Immature natural killer cell (primary cell): ENCODE measurements around the gene OSMR. TPM values are rescaled to one million over a fixed set of nuclear protein-coding genes. Genes with fewer than 3 reads are reported as not detected.

Experiments used
- DNase-seq, 3 donors: peaks; one replicate each; pipeline ENCODE4 v3.0.0; 2022; ENCODE audit warnings: mixed read lengths in 1 of 3
- H3K27ac Mint-ChIP-seq, 6 donors: one replicate each; pipeline ENCODE4 v1.8.0; 2020; ENCODE audit warnings: mixed read lengths in 6 of 6, mild to moderate bottlenecking in 5 of 6, inconsistent platforms in 4 of 6, moderate library complexity in 3 of 6
- H3K27me3 Mint-ChIP-seq, 3 donors: one replicate each; pipeline ENCODE4 v1.8.0; 2020 to 2021; ENCODE audit warnings: low read depth in 3 of 3, mild to moderate bottlenecking in 3 of 3, mixed read lengths in 3 of 3, moderate library complexity in 3 of 3, inconsistent platforms in 1 of 3
- H3K36me3 Mint-ChIP-seq, 3 donors: one replicate each; pipeline ENCODE4 v1.8.0; 2020; ENCODE audit warnings: mixed read lengths in 3 of 3, inconsistent platforms in 2 of 3, mild to moderate bottlenecking in 2 of 3
- H3K4me1 Mint-ChIP-seq, 2 donors: one replicate each; pipeline ENCODE4 v1.8.0; 2020; ENCODE audit warnings: inconsistent platforms in 2 of 2, mild to moderate bottlenecking in 2 of 2, mixed read lengths in 2 of 2, moderate library complexity in 1 of 2
- H3K4me3 Mint-ChIP-seq, 5 donors: one replicate each; pipeline ENCODE4 v1.8.0; 2020; ENCODE audit warnings: mild to moderate bottlenecking in 5 of 5, mixed read lengths in 5 of 5, inconsistent platforms in 3 of 5, moderate library complexity in 3 of 5
- H3K9me3 Mint-ChIP-seq, 6 donors: one replicate each; pipeline ENCODE4 v1.8.0; 2020; ENCODE audit warnings: mild to moderate bottlenecking in 6 of 6, mixed read lengths in 6 of 6, inconsistent platforms in 4 of 6, moderate library complexity in 3 of 6
- polyA plus RNA-seq, 3 donors: library from polyadenylated mRNA; unstranded; fragments of 300-500 nt; fragmentation: Illumina TruSeq; gene quantifications; one replicate each; pipeline ENCODE4 v1.2.3, GENCODE V29; 2021

OSMR gene
- polyA plus RNA-seq, 3 donors from 2014 or later, result 0.20 TPM; not detected in 2

DNA sequence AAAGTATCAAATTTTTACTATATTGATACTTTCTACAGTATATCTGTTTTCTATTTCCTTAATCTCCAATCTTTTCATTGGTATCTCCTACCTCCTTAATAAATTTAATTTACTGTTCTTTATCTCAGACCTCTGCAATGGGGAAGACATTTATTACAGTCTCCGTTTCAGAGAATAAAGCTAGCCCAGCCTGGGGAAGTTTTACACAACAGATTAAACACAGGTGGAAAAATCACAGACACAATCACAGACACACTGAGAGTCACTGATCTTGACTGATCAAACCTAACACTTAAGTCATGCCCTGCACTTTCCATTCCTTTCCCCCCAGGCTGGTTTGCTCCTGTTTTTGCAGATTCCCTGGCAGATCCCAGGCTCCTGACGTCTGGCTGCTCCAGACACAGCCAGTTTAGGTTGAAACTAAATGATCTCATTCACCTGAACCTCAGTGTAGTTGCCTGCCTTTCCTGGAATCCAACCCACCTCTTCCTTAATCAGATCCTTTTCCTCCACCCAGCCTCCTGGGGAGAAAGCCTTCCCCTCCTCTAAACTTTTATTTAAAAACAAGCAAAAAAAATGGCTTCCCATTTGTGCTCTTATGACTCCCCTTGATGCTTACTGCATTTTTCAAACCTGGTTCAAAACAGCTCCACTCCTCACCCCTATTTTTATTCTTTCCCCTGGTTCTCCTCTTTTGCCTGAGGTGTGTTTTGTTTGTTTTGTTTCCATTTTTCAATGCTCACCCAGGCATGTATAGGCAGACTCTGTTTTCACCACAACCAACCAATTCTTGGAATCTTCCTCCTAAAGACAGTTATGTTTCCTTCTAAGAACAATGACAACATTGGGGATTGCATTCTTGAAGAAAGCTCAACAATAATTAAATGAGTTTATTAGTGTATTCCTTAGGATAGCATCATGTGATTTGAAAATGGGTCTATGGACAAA is 29.5 kb upstream of the OSMR start:
- Mint-ChIP-seq H3K4me3 (no peak overlapping the region), H3K27me3 (peaks cover 2 to 17% (median 11%) of the 10 kb centered on the region in 3 donors), H3K36me3 (no peaks in the 10 kb centered on the region), H3K27ac (no peak overlapping the region), H3K9me3 (peaks cover 0 to 3% (median 0%) of the 10 kb centered on the region in 6 donors), H3K4me1 (no peaks in the 10 kb centered on the region)
- no peak for DNase-seq

DNA sequence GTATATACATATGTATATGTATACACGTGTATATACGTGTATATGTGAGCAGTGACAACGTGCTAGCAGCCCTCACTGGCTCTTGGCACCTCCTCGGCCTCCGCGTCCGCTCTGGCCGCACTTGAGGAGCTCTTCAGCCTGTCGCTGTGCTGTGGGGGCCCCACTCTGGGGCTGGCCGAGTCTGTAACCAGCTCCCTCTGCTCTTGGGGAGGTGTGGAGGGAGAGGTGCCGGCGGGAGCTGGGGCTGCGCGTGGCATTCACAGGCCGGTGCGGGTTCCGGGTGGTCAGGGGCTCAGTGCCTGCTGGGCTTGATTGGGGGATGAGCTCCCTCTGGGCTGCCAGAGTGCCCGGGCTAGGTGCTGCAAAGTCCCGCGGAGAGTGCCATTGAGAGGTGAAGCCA is 24.1 kb upstream of the OSMR start:
- no peaks in the 10 kb centered on the region for H3K36me3 Mint-ChIP-seq
- H3K4me3 Mint-ChIP-seq, result no peak overlapping the region
- peaks cover 0 to 3% (median 0%) of the 10 kb centered on the region in 6 donors for H3K9me3 Mint-ChIP-seq
- no peak for DNase-seq
- no peaks in the 10 kb centered on the region for H3K4me1 Mint-ChIP-seq
- H3K27ac Mint-ChIP-seq, result no peak overlapping the region
- H3K27me3 Mint-ChIP-seq, result peaks cover 2 to 9% (median 2%) of the 10 kb centered on the region in 3 donors

DNA sequence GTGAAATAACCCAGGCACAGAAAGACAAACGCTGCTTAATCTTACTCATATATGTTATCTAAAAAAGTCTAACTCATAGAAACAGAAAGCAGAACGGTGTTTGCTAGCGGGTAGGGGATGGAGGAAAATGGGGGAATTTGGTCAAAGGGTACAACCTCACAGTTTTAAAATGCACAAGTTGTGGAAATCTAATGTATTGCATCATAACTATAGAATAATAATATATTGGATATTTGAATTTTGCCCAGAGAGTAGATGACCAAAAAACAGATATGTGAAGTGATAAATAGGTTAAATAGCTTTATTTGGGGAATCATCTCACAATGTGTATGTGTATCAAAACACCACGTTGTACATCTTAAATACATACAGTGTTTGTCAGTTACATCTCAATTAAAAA is 22.3 kb upstream of the OSMR start:
- no peak overlapping the region for H3K27ac Mint-ChIP-seq
- no peak overlapping the region for H3K4me3 Mint-ChIP-seq
- peaks cover 0 to 3% (median 0%) of the 10 kb centered on the region in 6 donors for H3K9me3 Mint-ChIP-seq
- no peak for DNase-seq
- H3K27me3 Mint-ChIP-seq, result peaks cover 2 to 6% (median 5%) of the 10 kb centered on the region in 3 donors
- H3K36me3 Mint-ChIP-seq, result no peaks in the 10 kb centered on the region
- no peaks in the 10 kb centered on the region for H3K4me1 Mint-ChIP-seq

DNA sequence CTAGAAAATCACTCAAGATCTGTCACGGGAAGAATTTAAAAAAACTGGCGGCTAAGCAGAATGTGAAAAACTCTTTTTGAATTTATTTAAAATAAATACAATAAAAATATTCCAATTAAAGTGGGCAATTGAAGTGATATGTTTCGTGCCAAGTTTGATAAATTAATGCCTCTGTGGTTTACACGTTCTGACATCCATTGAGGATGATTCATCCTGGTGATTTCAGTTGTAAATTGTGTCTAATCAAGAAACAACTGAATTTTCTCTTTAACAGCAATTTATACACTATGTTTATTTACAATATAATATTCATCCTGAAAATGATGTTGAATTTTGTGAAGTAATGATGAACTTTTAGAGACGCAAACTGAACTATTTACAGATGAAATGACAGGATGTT is 21.0 kb upstream of the OSMR start:
- H3K9me3 Mint-ChIP-seq, result peaks cover 0 to 2% (median 0%) of the 10 kb centered on the region in 6 donors
- no peak for DNase-seq
- H3K27me3 Mint-ChIP-seq, result peaks cover 3 to 6% (median 5%) of the 10 kb centered on the region in 3 donors
- no peak overlapping the region for H3K27ac Mint-ChIP-seq
- no peak overlapping the region for H3K4me3 Mint-ChIP-seq
- H3K36me3 Mint-ChIP-seq, result no peaks in the 10 kb centered on the region
- H3K4me1 Mint-ChIP-seq, result no peaks in the 10 kb centered on the region

DNA sequence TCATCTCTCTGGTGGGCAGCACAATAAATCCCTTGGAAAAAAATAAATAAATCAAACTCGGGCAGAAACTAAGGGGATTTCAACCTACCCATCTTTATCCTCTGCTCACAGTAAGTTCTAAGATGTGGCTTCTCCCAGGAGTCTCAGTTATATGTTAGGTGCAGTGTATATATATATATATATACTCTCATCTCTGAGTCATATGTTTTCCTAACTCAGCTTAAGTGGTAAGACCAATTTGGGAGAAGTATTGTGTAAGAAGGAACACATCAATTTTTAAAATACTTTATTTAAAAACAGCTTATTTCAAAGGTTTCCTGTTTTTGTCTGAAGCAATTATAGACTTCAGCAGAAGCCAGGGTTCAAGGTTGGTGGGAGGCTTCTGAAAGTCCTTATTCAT is 20.3 kb upstream of the OSMR start:
- H3K36me3 Mint-ChIP-seq, result no peaks in the 10 kb centered on the region
- peaks cover 0 to 2% (median 0%) of the 10 kb centered on the region in 6 donors for H3K9me3 Mint-ChIP-seq
- no peak overlapping the region for H3K4me3 Mint-ChIP-seq
- H3K27me3 Mint-ChIP-seq, result peaks cover 2 to 6% (median 5%) of the 10 kb centered on the region in 3 donors
- H3K4me1 Mint-ChIP-seq, result no peaks in the 10 kb centered on the region
- no peak overlapping the region for H3K27ac Mint-ChIP-seq
- DNase-seq, result no peak

DNA sequence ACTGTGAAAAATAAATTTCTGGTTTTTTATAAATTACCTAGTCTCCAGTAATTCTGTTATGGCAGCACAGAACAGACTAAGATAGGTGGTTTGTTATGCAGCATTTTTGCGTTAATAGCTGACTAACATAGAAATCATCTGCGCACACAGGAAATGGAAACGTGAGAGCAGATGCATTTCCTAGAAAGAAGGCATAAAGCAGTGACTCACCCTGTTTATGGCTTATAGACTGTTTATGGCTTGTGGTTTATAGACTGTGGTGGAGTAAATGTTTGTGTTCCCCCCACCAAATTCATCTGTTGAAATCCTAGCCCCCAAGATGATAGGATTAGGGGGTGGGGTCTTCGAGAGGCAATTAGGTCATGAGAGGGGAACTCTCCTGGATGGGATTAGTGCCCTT is 18.3 kb upstream of the OSMR start:
- H3K36me3 Mint-ChIP-seq, result no peaks in the 10 kb centered on the region
- DNase-seq, result no peak
- H3K4me1 Mint-ChIP-seq, result no peaks in the 10 kb centered on the region
- no peak overlapping the region for H3K27ac Mint-ChIP-seq
- peaks cover 2 to 8% (median 6%) of the 10 kb centered on the region in 3 donors for H3K27me3 Mint-ChIP-seq
- H3K4me3 Mint-ChIP-seq, result no peak overlapping the region
- peaks cover 0 to 2% (median 0%) of the 10 kb centered on the region in 6 donors for H3K9me3 Mint-ChIP-seq

DNA sequence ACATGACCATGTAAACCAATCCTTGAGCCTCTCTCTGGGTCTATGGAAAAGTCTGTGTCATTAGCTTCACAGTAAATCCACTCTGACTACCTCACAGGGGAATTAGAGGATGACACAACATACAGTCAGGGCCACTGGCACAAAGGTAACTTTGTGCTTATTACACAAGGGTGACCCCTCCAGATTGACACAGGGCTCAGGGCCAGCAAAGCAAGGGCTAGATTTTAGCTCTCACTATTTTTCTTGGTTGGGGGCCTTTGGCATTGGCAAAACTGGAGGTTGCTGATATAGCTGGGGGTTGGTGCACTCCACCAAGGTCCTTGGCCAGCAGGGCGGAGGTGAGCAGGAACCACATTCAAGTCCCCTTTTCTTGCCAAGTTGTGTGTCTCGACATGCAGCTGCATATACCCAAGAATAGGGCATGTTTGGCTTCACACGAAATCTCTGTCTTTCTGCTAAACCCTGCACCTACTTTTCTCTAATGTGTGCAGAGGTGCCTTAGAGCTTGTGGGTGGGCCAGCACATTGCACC is 15.2 kb upstream of the OSMR start:
- no peak overlapping the region for H3K27ac Mint-ChIP-seq
- H3K27me3 Mint-ChIP-seq, result peaks cover 2 to 10% (median 8%) of the 10 kb centered on the region in 3 donors
- no peak for DNase-seq
- no peak overlapping the region for H3K4me3 Mint-ChIP-seq
- no peaks in the 10 kb centered on the region for H3K36me3 Mint-ChIP-seq
- no peaks in the 10 kb centered on the region for H3K9me3 Mint-ChIP-seq
- H3K4me1 Mint-ChIP-seq, result no peaks in the 10 kb centered on the region

DNA sequence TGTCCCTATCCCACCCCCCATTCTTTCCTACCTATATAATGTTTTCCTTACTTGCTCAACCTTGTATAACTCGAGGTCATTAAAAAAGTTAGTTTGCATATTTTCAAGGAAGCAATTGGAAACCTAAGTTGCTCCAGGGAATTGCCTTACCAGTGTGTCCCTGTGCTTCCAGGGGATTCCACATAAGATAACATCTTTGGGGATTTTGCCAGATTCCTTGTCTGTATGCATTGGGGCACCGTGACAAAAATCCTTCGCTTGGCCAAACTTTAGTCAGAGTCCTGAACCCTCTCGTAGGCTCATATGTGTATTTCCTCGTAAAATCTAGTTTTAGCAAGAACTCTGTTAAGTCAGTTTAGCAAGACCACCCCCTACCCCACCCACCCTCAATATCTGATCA is 14.7 kb upstream of the OSMR start:
- Mint-ChIP-seq H3K36me3 (no peaks in the 10 kb centered on the region), H3K27ac (no peak overlapping the region), H3K4me3 (no peak overlapping the region), H3K27me3 (peaks cover 2 to 11% (median 8%) of the 10 kb centered on the region in 3 donors), H3K9me3 (no peaks in the 10 kb centered on the region), H3K4me1 (no peaks in the 10 kb centered on the region)
- DNase-seq, result no peak

DNA sequence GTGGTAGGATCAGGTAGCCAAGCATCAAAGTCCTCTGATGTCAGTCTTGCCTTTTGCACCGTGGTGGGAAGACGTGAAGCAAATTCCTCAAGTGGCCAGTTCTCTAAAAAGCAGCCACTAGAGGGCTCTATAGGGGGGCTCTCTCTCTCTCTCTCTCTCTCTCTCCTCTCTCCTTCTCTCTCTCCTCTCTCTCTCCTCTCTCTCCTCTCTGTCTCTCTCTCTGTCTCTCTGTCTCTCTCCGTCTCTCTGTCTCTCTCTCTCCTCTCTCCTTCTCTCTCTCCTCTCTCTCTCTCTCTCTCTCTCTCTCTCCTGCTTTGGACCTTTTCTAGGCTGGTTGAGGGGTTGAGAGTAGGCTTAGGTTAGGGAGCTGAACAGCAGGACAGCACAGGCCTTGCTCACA is 13.9 kb upstream of the OSMR start:
- H3K36me3 Mint-ChIP-seq, result no peaks in the 10 kb centered on the region
- peaks cover 2 to 8% (median 7%) of the 10 kb centered on the region in 3 donors for H3K27me3 Mint-ChIP-seq
- H3K4me3 Mint-ChIP-seq, result no peak overlapping the region
- no peak for DNase-seq
- H3K27ac Mint-ChIP-seq, result no peak overlapping the region
- no peaks in the 10 kb centered on the region for H3K9me3 Mint-ChIP-seq
- H3K4me1 Mint-ChIP-seq, result no peaks in the 10 kb centered on the region

DNA sequence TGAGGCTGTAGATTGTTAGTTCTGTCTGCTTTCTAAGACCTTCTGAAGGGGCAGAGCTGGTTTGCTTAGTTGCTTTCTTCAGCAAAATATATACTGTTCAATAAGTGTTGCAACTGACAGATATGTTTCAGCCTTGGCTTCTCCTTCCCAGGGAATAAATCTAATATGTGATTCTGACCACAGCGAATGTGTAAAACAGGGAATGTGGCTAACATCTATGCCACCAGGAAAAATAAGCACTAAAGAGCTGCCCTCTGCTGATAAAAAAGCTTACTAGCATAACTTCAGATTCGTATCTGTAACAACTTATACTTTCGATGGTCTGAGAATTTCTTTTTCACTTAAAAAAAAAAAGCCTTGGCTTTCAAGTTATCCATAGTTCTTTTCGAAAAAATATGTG is 13.0 kb upstream of the OSMR start:
- Mint-ChIP-seq H3K27ac (no peak overlapping the region), H3K9me3 (no peaks in the 10 kb centered on the region), H3K27me3 (peaks cover 2 to 11% (median 8%) of the 10 kb centered on the region in 3 donors), H3K4me1 (no peaks in the 10 kb centered on the region), H3K4me3 (no peak overlapping the region), H3K36me3 (no peaks in the 10 kb centered on the region)
- no peak for DNase-seq

DNA sequence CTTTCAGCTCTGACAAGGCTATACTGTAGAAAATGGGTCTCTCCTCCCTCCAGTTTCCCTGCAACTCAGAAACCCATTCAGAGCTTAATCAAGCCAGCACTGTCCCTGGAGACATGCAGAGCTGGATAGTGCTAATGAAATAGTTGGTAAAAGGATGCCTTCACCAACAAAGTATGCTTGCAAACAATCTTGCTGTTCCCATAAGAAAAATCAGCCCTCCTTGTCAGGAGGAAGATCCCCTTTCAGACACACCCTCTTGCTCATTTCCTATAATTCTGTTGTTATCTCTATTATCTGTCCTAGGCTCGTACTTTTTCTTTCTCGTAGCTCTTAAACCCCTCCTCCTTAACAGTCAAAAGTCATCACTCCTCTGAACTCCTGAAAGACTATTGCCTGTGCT is 9.9 kb upstream of the OSMR start:
- H3K36me3 Mint-ChIP-seq, result no peaks in the 10 kb centered on the region
- no peak for DNase-seq
- no peaks in the 10 kb centered on the region for H3K9me3 Mint-ChIP-seq
- H3K27ac Mint-ChIP-seq, result no peak overlapping the region
- no peak overlapping the region for H3K4me3 Mint-ChIP-seq
- H3K27me3 Mint-ChIP-seq, result peaks cover 4 to 15% (median 6%) of the 10 kb centered on the region in 3 donors
- no peaks in the 10 kb centered on the region for H3K4me1 Mint-ChIP-seq

DNA sequence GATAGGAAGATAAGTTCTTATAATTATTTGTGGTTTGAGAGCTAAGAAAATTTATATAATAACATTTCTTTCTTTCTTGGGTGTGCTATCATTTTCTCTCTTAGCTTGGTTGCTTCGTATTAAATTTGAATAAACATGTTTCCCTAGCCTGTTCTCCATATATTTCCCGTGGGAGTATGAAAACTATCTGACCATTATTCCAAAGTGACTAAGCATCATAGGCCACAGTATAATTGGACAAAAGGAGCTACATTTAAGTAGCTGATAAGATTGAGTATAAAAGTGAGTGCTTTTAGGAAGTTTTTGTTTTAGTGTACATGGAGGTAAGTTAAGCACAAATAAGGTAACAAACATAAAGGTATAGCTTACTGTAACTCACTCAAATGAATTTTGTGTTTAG is 8.4 kb upstream of the OSMR start:
- Mint-ChIP-seq H3K9me3 (peaks cover 0 to 2% (median 0%) of the 10 kb centered on the region in 6 donors), H3K4me1 (no peaks in the 10 kb centered on the region), H3K27me3 (peaks cover 2 to 12% (median 4%) of the 10 kb centered on the region in 3 donors), H3K4me3 (no peak overlapping the region), H3K27ac (no peak overlapping the region), H3K36me3 (no peaks in the 10 kb centered on the region)
- DNase-seq, result no peak

DNA sequence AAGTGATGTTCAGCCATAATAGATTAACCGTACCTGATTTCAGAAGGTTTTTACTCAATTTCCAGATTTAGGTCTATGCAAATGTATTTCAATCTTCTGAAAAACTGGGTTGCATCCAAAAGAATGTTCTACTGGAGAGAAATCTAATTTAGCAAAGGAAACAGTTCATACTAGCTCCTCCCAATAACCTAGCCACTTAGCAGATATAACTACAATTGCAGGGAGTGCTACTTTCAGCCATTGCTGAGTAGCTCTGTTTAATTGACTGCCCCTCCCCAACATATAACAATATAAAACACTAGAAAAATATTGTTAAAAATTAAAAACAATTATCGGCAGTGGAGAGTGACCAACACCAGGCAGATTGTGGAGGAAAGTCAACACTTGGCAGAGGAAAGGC is 7.9 kb upstream of the OSMR start:
- H3K4me1 Mint-ChIP-seq, result no peaks in the 10 kb centered on the region
- DNase-seq, result no peak
- H3K4me3 Mint-ChIP-seq, result no peak overlapping the region
- H3K27me3 Mint-ChIP-seq, result peaks cover 0 to 12% (median 2%) of the 10 kb centered on the region in 3 donors
- H3K36me3 Mint-ChIP-seq, result no peaks in the 10 kb centered on the region
- peaks cover 0 to 4% (median 0%) of the 10 kb centered on the region in 6 donors for H3K9me3 Mint-ChIP-seq
- no peak overlapping the region for H3K27ac Mint-ChIP-seq

DNA sequence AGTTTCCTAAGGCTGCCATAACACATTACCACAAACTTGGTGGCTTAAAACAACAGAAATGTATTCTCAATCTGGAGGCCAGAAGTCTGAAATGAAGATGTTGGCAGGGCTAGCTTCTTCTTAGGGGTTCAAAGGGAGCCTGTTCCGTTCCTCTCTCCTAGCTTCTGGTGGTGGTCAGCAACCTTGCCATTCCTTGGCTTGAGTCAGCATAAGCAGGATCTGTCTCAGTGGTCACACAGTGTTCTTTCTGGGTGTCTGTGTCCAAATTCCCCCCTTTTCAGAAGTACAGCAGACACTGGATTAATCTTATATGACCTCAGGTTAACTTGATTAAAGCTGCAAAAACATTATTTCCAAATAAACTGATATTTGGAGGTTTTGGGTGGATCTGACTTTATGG is 2.1 kb upstream of the OSMR start:
- H3K27me3 Mint-ChIP-seq, result peaks cover 6 to 19% (median 12%) of the 10 kb centered on the region in 3 donors
- H3K27ac Mint-ChIP-seq, result no peak overlapping the region
- H3K4me3 Mint-ChIP-seq, result no peak overlapping the region
- peaks cover 0 to 4% (median 0%) of the 10 kb centered on the region in 3 donors for H3K36me3 Mint-ChIP-seq
- H3K4me1 Mint-ChIP-seq, result peaks cover 4 to 9% of the 10 kb centered on the region in 2 donors
- peaks cover 0 to 4% (median 0%) of the 10 kb centered on the region in 6 donors for H3K9me3 Mint-ChIP-seq
- DNase-seq, result no peak
